ENCODE data around the gene CBFA2T2.

GRCh38 chr20:33647603-33648395, 157.9 kb downstream of the CBFA2T2 start:
- TF ChIP-seq CTCF (IDR thresholded peaks at IDR 0.05) (no peak), EZH2 (IDR thresholded peaks at IDR 0.05; ENCODE audit: borderline replicate concordance, insufficient read depth, low read depth, low read length, poor library complexity, severe bottlenecking) (no peak)

All from B cell (primary cell).